ENCODE measurements around the gene IPCEF1. TPM values are rescaled to one million over a fixed set of nuclear protein-coding genes. Genes with fewer than 3 reads are reported as not detected.
A peak's percentile ranks its signal among the peaks of the same experiment; 100 is the strongest.

IPCEF1 gene
- total and polyA plus RNA-seq, 2 of the 8 experiments (the other 6 are each of a cell fraction or from before 2014, with no cell fraction given), result 0.41 to 0.78 TPM

DNA sequence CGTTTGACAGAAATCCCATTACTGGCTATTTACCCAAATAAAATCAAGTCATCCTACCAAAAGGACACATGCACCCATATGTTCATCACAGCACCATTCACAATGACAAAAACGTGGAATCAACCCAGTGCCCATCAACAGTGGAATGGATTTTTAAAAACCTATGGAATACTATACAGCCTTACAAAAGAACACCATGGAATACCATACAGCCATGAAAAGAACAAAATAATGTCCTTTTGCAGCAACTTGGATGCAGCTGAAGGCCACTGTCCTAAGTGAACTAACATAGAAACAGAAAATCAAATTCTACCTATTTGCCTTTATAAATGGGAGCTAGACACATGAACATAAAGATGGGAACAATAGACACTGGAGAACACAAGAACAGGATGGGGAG, 17.4 kb upstream of the IPCEF1 start:
- no peak for TF ChIP-seq SP1 (IDR thresholded peaks at IDR 0.05; ENCODE audit: low read depth, low read length)
- TF ChIP-seq KDM1A (IDR thresholded peaks at IDR 0.05; ENCODE audit: borderline replicate concordance, low read length), result peak; percentile 97
- no peak overlapping the region for H3K9ac ChIP-seq (replicated peaks in 1 of 4; ENCODE audit: extremely low read depth in 1 of 4, low read depth in 3 of 4, low read length in 3 of 4)
- no peak overlapping the region for H3K56ac ChIP-seq (replicated peaks; ENCODE audit: insufficient read length, low read depth, low read length)
- H3K9me3 ChIP-seq (ENCODE audit: insufficient read depth in 2 of 2, low read depth in 1 of 2, low read length in 1 of 2), result peaks cover 0 to 5% of the 10 kb centered on the region in 2 experiments; a peak in 1 of 4 replicates
- POLR2A ChIA-PET (ENCODE audit: partially characterized antibody), result no interaction called here
- H2BK120ac ChIP-seq (replicated peaks; ENCODE audit: low read depth, low read length), result no peak overlapping the region
- DNase-seq (ENCODE audit: low read depth in 1 of 2, low spot score in 2 of 2) (no peak), FAIRE-seq (no peak)
- no peak overlapping the region for H2BK12ac ChIP-seq (ENCODE audit: low read depth, low read length)
- WGBS, 2 experiments (ENCODE audit: extremely low coverage in 1 of 2, insufficient coverage in 1 of 2, insufficient read length in 1 of 2, insufficient replicate concordance in 2 of 2, low coverage in 1 of 2, low lambda C conversion rate in 2 of 2, missing lambda C conversion rate in 1 of 2), result 91% methylated on average over 2 of the region's 2 CpGs; no CpG with 5 or more reads in 1 of the 2 experiments
- H2BK5ac ChIP-seq (ENCODE audit: low read depth, low read length), result no peak overlapping the region
- H3K4me3 ChIP-seq (ENCODE audit: extremely low read depth in 1 of 4, insufficient read depth in 2 of 4, low read depth in 3 of 4, low read length in 4 of 4), result no peak overlapping the region
- no peaks in the 10 kb centered on the region for H3K36me3 ChIP-seq (ENCODE audit: control insufficient read depth in 2 of 4, insufficient read depth in 4 of 4, low read length in 3 of 4)
- no peaks in the 10 kb centered on the region for H4K20me1 ChIP-seq (replicated peaks in 1 of 2; ENCODE audit: control insufficient read depth in 1 of 2, insufficient read depth in 2 of 2, low read length in 2 of 2)
- H3K4me1 ChIP-seq (replicated peaks in 1 of 4; ENCODE audit: control insufficient read depth in 3 of 4, insufficient read depth in 4 of 4, low read length in 3 of 4), result no peaks in the 10 kb centered on the region
- H2AFZ ChIP-seq (ENCODE audit: low read length), result no peak overlapping the region
- no peaks in the 10 kb centered on the region for H3K27me3 ChIP-seq (replicated peaks in 1 of 4; ENCODE audit: control insufficient read depth in 3 of 4, extremely low read depth in 1 of 4, insufficient read depth in 3 of 4, low read length in 3 of 4)
- H3K23me2 ChIP-seq (ENCODE audit: low read depth, low read length), result no peaks in the 10 kb centered on the region; the same call in 1 of the 2 replicates
- H4K91ac ChIP-seq (replicated peaks; ENCODE audit: insufficient read length, low read length), result no peak overlapping the region
- H3K14ac ChIP-seq (ENCODE audit: insufficient read length), result no peak overlapping the region
- no peak overlapping the region for H4K5ac ChIP-seq (ENCODE audit: insufficient read length, low read depth, low read length)
- H3K27ac ChIP-seq (ENCODE audit: low read depth, low read length), result no peak overlapping the region
- H3K18ac ChIP-seq (ENCODE audit: extremely low read depth, low read length), result no peak overlapping the region
- no peak overlapping the region for H2AK5ac ChIP-seq (ENCODE audit: low read depth, low read length)
- CTCF ChIA-PET (ENCODE audit: partially characterized antibody), result no interaction called here
- H4K8ac ChIP-seq (ENCODE audit: extremely low read depth, insufficient read depth, low read length), result no peak overlapping the region
- no peak overlapping the region for H2BK20ac ChIP-seq (ENCODE audit: low read length)
- no peaks in the 10 kb centered on the region for H3K79me2 ChIP-seq (ENCODE audit: control insufficient read depth in 1 of 2, insufficient read depth in 2 of 2, low read length in 2 of 2)
- H3K4me2 ChIP-seq (ENCODE audit: insufficient read depth in 1 of 2, low read depth in 2 of 2, low read length in 2 of 2), result no peak overlapping the region
- H3K4ac ChIP-seq (replicated peaks; ENCODE audit: insufficient read length, low read depth, low read length), result no peak overlapping the region
- no peak overlapping the region for H2BK15ac ChIP-seq (ENCODE audit: low read length)
- H3K23ac ChIP-seq (ENCODE audit: insufficient read length), result no peak overlapping the region
- no peaks in the 10 kb centered on the region for H3K79me1 ChIP-seq (ENCODE audit: low read depth, low read length)
